ENCODE measurements around the gene PITHD1.
"Not testable (repeated sequence)": the region's sequence is repeated elsewhere in the genome, so short reads cannot be mapped to it uniquely, and the experiment has no call there.

The PITHD1 gene

GRCh38 chr1:23757812-23758211 lies 20.4 kb upstream of the PITHD1 start:
- no peak for DNase-seq (ENCODE audit: low spot score in 2 of 2)
- no peak for ATAC-seq
- Mint-ChIP-seq H3K36me3 (peaks cover 99% of the 10 kb centered on the region), H3K4me3 (no peak overlapping the region), H3K27ac (no peak overlapping the region), H3K4me1 (no peaks in the 10 kb centered on the region), H3K9me3 (no peaks in the 10 kb centered on the region)

GRCh38 chr1:23759277-23759676 lies 18.9 kb upstream of the PITHD1 start:
- H3K4me3 Mint-ChIP-seq, result no peak overlapping the region
- no peak overlapping the region for H3K27ac Mint-ChIP-seq
- H3K36me3 Mint-ChIP-seq, result peaks cover 99% of the 10 kb centered on the region
- ATAC-seq, result no peak
- DNase-seq (ENCODE audit: low spot score in 2 of 2), result no peak
- no peaks in the 10 kb centered on the region for H3K4me1 Mint-ChIP-seq
- no peaks in the 10 kb centered on the region for H3K9me3 Mint-ChIP-seq

DNA sequence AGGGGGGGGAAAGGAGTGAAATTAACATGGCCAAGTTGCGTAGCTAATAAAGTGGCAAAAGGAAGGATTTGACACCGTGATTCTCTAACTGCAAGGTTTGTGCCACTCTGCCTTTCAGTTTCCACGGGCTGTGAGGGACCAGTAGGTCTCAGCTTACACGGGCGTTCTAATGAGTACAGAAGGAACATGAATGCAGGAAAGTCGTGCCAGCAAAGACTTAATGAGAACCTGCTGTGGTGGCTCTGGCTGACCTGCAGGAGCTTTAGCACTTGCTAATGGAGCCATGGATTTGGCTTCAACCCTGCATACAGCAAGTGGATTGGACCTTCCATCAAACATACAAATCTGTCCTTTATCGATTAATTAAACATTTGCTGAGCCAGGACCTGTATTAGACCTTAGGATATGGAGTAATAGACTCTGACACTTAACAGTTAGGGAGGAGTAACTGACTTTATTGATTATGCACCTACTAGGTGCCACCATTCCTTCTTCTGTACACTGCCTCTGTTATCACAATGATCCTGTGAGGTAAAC lies 15.1 kb upstream of the PITHD1 start:
- H3K36me3 Mint-ChIP-seq, result peaks cover 95% of the 10 kb centered on the region
- H3K4me1 Mint-ChIP-seq, result no peaks in the 10 kb centered on the region
- H3K4me3 Mint-ChIP-seq, result no peak overlapping the region
- ATAC-seq, result no peak
- no peak overlapping the region for H3K27ac Mint-ChIP-seq
- no peak for DNase-seq (ENCODE audit: low spot score in 2 of 2)
- H3K9me3 Mint-ChIP-seq, result no peaks in the 10 kb centered on the region

DNA sequence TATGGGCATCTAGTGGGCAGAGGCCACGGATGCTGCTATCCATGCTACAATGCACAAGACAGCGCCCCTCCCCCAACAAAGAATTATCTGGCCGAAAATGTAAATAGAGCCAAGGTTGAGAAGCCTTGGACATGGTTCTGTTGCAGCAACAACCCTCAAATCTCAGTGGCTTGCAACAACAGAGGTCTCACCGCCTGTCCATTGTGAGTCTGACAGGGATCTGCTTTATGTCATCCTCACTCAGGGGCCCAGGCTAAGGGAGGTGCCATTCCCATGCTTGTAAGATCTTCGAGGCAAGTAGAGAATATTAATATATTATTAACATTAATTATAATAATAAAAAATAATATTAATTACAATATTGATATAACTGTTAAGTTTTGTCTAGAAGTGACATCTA lies 9.5 kb upstream of the PITHD1 start:
- peaks cover 6% of the 10 kb centered on the region for H3K4me1 Mint-ChIP-seq
- H3K36me3 Mint-ChIP-seq, result peaks cover 72% of the 10 kb centered on the region

GRCh38 chr1:23772049-23772853 lies 6.0 kb upstream of the PITHD1 start:
- Mint-ChIP-seq H3K36me3 (peaks cover 41% of the 10 kb centered on the region), H3K27ac (no peak overlapping the region), H3K4me3 (no peak overlapping the region), H3K4me1 (peaks cover 6% of the 10 kb centered on the region), H3K9me3 (no peaks in the 10 kb centered on the region)
- ATAC-seq, result peak; percentile 91
- peak; percentile 85 to 94 for DNase-seq (ENCODE audit: low spot score in 2 of 2)

More for the DNA sequence above, 9.5 kb upstream of the PITHD1 start:
- Mint-ChIP-seq H3K4me3 (no peak overlapping the region), H3K27ac (no peak overlapping the region), H3K9me3 (no peaks in the 10 kb centered on the region)
- ATAC-seq (no peak), DNase-seq (ENCODE audit: low spot score in 2 of 2) (no peak)

DNA sequence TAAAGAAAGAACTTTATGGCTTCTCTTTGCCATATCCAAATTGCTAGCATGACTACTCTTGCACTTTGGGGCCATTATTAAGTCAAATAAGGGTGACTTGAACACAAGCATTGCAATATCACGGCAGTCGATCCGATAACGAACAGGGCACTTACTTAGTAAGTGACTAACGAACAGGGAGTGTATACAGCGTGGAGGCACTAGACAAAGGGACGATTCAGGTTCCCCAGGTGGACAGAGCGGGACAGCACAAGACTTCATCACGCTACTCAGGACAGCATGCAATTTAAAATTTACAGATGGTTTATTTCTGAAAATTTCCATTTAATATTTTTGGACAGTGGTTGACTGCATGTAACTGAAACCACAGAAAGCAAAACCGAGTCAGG lies 5.4 kb upstream of the PITHD1 start:
- DNase-seq (ENCODE audit: low spot score in 2 of 2) (no peak), ATAC-seq (no peak)
- peaks cover 35% of the 10 kb centered on the region for H3K36me3 Mint-ChIP-seq
- H3K27ac Mint-ChIP-seq, result no peak overlapping the region
- H3K4me1 Mint-ChIP-seq, result peaks cover 6% of the 10 kb centered on the region
- no peak overlapping the region for H3K4me3 Mint-ChIP-seq
- H3K9me3 Mint-ChIP-seq, result no peaks in the 10 kb centered on the region

DNA sequence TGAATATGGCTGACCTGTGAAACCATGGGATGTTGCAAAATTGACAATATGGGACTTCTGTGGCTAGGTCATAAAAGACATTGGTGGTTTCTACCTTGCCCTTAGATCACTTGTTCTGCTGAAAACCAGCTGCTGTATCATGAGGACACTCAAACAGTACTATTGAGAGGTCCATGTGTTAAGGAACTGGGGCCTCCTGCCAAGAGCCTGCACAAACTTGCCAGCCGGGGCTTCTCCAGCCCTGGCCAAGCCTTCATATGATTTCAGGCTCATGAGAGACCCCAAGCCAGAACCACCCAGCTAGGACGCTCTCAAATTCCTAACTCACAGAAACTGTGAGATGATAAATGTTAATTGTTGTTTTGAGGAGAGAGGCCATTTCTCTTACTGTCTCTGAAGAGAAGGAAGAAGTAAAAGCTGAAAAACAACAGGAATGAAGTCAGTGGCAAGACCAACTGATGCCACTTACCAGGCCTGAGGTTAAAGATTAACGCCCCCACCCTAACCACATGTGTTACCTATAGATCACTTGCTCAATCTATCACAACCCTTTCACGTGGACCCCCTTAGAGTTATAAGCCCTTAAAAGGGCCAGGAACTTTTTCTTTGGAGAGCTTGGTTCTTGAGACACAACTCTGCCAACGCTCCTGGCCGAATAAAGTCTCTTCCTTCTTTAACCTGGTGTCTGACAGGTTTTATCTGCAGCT lies 3.9 kb upstream of the PITHD1 start:
- H3K27ac Mint-ChIP-seq, result no peak overlapping the region

GRCh38 chr1:23776217-23776616 lies 2.0 kb upstream of the PITHD1 start:
- Mint-ChIP-seq H3K27ac (no peak overlapping the region), H3K4me3 (no peak overlapping the region), H3K4me1 (peaks cover 18% of the 10 kb centered on the region)

More for the DNA sequence above, 3.9 kb upstream of the PITHD1 start:
- H3K9me3 Mint-ChIP-seq, result no peaks in the 10 kb centered on the region
- H3K4me1 Mint-ChIP-seq, result peaks cover 9% of the 10 kb centered on the region
- H3K36me3 Mint-ChIP-seq, result peaks cover 20% of the 10 kb centered on the region
- no peak overlapping the region for H3K4me3 Mint-ChIP-seq
- ATAC-seq (no peak), DNase-seq (ENCODE audit: low spot score in 2 of 2) (no peak)

GRCh38 chr1:23779826-23780371 lies 1.7 kb downstream of the PITHD1 start:
- Mint-ChIP-seq H3K4me1 (peaks cover 12% of the 10 kb centered on the region), H3K27ac (peak overlapping the region; percentile 87), H3K9me3 (no peaks in the 10 kb centered on the region), H3K36me3 (peaks cover 55% of the 10 kb centered on the region), H3K4me3 (peak overlapping the region; percentile 80)
- DNase-seq (ENCODE audit: low spot score in 2 of 2) (no peak), ATAC-seq (peak; percentile 42)

More at GRCh38 chr1:23776217-23776616, 2.0 kb upstream of the PITHD1 start:
- DNase-seq (ENCODE audit: low spot score in 2 of 2) (no peak), ATAC-seq (no peak)
- Mint-ChIP-seq H3K9me3 (no peaks in the 10 kb centered on the region), H3K36me3 (peaks cover 25% of the 10 kb centered on the region)

DNA sequence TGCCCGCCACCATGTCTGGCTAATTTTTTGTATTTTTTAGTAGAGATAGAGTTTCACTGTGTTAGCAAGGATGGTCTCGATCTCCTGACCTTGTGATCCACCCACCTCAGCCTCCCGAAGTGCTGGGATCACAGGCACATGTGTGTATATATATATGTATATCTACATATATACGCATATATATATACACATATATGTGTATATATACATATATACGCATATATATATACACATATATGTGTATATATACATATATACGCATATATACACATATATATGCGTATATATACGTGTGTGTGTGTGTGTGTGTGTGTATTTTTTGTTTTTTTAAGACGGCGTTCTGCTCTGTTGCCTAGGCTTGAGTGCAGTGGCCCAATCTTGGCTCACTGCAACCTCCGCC lies 4.9 kb downstream of the PITHD1 start:
- DNase-seq (ENCODE audit: low spot score in 2 of 2); ATAC-seq; H3K27ac Mint-ChIP-seq; H3K4me3 Mint-ChIP-seq; H3K9me3 Mint-ChIP-seq: not testable (repeated sequence)
- Mint-ChIP-seq H3K4me1 (peaks cover 12% of the 10 kb centered on the region), H3K36me3 (peaks cover 88% of the 10 kb centered on the region)

- no peak for ATAC-seq
- peaks cover 4% of the 10 kb centered on the region for H3K4me1 Mint-ChIP-seq
- H3K9me3 Mint-ChIP-seq, result no peaks in the 10 kb centered on the region
- peaks cover 94% of the 10 kb centered on the region for H3K36me3 Mint-ChIP-seq
- no peak for DNase-seq (ENCODE audit: low spot score in 2 of 2)
- H3K4me3 Mint-ChIP-seq, result no peak overlapping the region
- H3K27ac Mint-ChIP-seq, result no peak overlapping the region
Measured at GRCh38 chr1:23784846-23785245, 6.6 kb downstream of the PITHD1 start.

GRCh38 chr1:23787701-23788100 lies 9.5 kb downstream of the PITHD1 start:
- no peaks in the 10 kb centered on the region for H3K9me3 Mint-ChIP-seq
- peaks cover 27% of the 10 kb centered on the region for H3K4me1 Mint-ChIP-seq
- H3K27ac Mint-ChIP-seq, result no peak overlapping the region
- peaks cover 92% of the 10 kb centered on the region for H3K36me3 Mint-ChIP-seq
- H3K4me3 Mint-ChIP-seq, result no peak overlapping the region
- ATAC-seq, result no peak
- DNase-seq (ENCODE audit: low spot score in 2 of 2), result no peak

DNA sequence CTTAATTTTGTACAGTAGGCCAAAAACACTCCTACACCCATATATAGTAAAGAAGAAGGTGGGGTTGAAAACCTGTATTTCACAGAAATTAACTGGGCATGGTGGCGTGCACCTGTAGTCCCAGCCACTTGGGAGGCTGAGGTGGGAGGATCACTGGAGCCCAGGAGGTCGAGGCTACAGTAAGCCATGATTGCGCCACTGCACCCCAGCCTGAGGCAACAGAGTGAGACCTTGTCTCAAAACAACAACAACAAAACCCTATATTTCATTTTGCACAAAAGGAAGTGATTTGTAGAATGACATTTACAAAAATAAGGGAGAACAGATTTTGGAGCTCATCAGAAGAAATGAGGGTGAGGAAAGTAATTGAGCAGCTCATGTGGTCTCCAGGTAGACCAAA lies 10.5 kb downstream of the PITHD1 start:
- peaks cover 89% of the 10 kb centered on the region for H3K36me3 Mint-ChIP-seq
- DNase-seq (ENCODE audit: low spot score in 2 of 2) (no peak), ATAC-seq (no peak)
- H3K27ac Mint-ChIP-seq, result no peak overlapping the region
- H3K4me1 Mint-ChIP-seq, result peaks cover 37% of the 10 kb centered on the region
- H3K9me3 Mint-ChIP-seq, result no peaks in the 10 kb centered on the region
- H3K4me3 Mint-ChIP-seq, result no peak overlapping the region

DNA sequence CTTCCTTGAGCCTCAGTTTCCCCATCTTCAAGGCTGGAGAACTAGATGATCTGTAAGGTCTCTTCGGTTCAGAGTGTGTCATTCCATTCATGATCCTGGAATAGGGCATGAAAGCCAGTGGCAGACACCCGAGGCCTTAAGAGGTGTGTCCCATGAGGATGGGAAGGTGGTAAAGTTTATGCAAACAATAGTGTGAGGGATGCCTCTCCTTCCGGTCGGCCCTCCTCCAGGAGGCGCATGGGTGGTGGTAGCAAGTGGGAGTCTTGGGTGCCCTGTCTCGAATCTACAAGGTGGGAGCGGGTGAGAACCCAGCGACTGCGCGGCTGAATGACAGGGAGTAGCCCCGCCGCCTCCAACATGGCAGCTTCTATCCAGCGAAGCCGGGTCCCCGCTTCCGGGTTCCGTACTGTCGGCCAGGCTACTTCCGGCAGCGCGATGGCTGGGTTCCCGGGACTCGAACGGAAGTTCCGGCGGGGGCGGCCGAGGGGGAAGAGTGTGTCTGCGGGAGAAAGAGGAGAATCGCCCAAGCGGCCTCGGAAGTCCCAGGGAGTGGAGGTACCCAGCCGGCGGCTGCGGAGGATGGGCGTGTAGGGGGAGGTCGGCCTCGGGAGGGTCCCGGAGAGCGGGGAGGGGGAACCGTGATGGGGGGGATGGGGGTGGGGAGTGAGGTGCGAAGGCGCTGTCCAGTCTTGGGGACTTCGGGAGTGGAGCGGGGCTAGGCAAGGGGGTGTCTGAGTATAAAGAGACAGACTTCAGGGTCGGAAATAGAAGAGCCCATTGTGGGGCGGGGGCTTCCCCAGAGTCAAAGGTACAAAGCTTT lies 12.7 kb downstream of the PITHD1 start, which contains the start of gene LYPLA2:
Gene LYPLA2, plus strand, starts transcription at position 450 of the 820 bp plus-strand sequence. CDS start 1,538 bp downstream, outside the sequence.
- DNase-seq (ENCODE audit: low spot score in 2 of 2), result peak; percentile 68 to 91
- Mint-ChIP-seq H3K9me3 (no peaks in the 10 kb centered on the region), H3K27ac (peak within 1 kb of the TSS; percentile 97), H3K4me3 (peak within 1 kb of the TSS; percentile 100), H3K36me3 (peaks cover 86% of the 10 kb centered on the region), H3K4me1 (peaks cover 37% of the 10 kb centered on the region)
- peak; percentile 91 for ATAC-seq
